ENCODE data around the gene ABCB1. TPM values are rescaled to one million over a fixed set of nuclear protein-coding genes. Genes with fewer than 3 reads are reported as not detected.

ABCB1 gene
- total and polyA plus RNA-seq, 10 of the 15 experiments (the other 5 are each of a cell fraction or from before 2014, with no cell fraction given): 0.40 to 13.9 (median 1.9) TPM

- TF ChIP-seq HSF1 (IDR thresholded peaks at IDR 0.05; ENCODE audit: low read depth, low read length) (no peak), ZSCAN29 (IDR thresholded peaks at IDR 0.05) (no peak)
Observed at GRCh38 chr7:87482115-87482514, 118.6 kb downstream of the ABCB1 start (continued).

- in situ Hi-C loops (cut with MboI): no loop called here
- Histone ChIP-seq H3K4me2 (ENCODE audit: control insufficient read depth, insufficient read depth) (no peak overlapping the region), H3K27me3 (replicated peaks in 1 of 2; ENCODE audit: control insufficient read depth in 2 of 2, insufficient read depth in 2 of 2, low read length in 1 of 2) (no peaks in the 10 kb centered on the region), H3K79me2 (ENCODE audit: control insufficient read depth, insufficient read depth, low read length) (no peaks in the 10 kb centered on the region), H3K9ac (ENCODE audit: control insufficient read depth, insufficient read depth, low read length) (no peak overlapping the region), H4K20me1 (ENCODE audit: control insufficient read depth, insufficient read depth) (no peaks in the 10 kb centered on the region), H3K4me3 (no peak overlapping the region), H3K36me3 (ENCODE audit: control insufficient read depth in 2 of 2, insufficient read depth in 2 of 2, low read length in 1 of 2) (no peaks in the 10 kb centered on the region), H3K27ac (ENCODE audit: control insufficient read depth, insufficient read depth) (no peak overlapping the region), H3K4me1 (ENCODE audit: control insufficient read depth, insufficient read depth, low read length) (peaks cover 3% of the 10 kb centered on the region), H2AFZ (ENCODE audit: control insufficient read depth, low read depth, low read length) (no peak overlapping the region), H3K9me3 (replicated peaks; ENCODE audit: control insufficient read depth, insufficient read depth, low read length) (no peaks in the 10 kb centered on the region; the same call in 2 of the 3 replicates)
- ATAC-seq (no peak), DNase-seq (ENCODE audit: low read depth, low spot score) (no peak), FAIRE-seq (no peak)
- TF ChIP-seq CBX5 (IDR thresholded peaks at IDR 0.05; ENCODE audit: low read depth) (no peak), TCF7 (IDR thresholded peaks at IDR 0.05; ENCODE audit: borderline replicate concordance) (no peak), ATF2 (IDR thresholded peaks at IDR 0.05; ENCODE audit: low read length) (no peak), SPI1 (IDR thresholded peaks at IDR 0.05; ENCODE audit: borderline replicate concordance, insufficient read depth, low read depth, low read length) (no peak), ZNF592 (IDR thresholded peaks at IDR 0.05) (no peak), CBX3 (IDR thresholded peaks at IDR 0.05; ENCODE audit: borderline replicate concordance, low read depth) (no peak), MAX (IDR thresholded peaks at IDR 0.05; ENCODE audit: low read depth, low read length) (no peak), TBL1XR1 (IDR thresholded peaks at IDR 0.05; ENCODE audit: low read depth, low read length) (no peak), CHD2 (IDR thresholded peaks at IDR 0.05; ENCODE audit: borderline replicate concordance, low read depth, low read length) (no peak), HDGF (IDR thresholded peaks at IDR 0.05) (no peak), BRCA1 (IDR thresholded peaks at IDR 0.05; ENCODE audit: low read depth, low read length) (no peak), YBX1 (IDR thresholded peaks at IDR 0.05) (no peak)
- intact Hi-C loops (cut with micrococcal nuclease; ENCODE audit: unreplicated experiment): no loop called here
- no TSS peak for BruUV-seq (replicated peaks)
- 82% methylated on average over 2 of the region's 2 CpGs for WGBS (ENCODE audit: insufficient coverage, insufficient replicate concordance, low lambda C conversion rate, missing lambda C conversion rate)
- CTCF ChIA-PET: interaction anchor here (1.5 kb wide), 1 partner anchor 40 kb away, joined by 3 read pairs; no protein-coding TSS in a partner anchor
- SMC1A ChIA-PET (ENCODE audit: uncharacterized antibody, unreplicated experiment): interaction anchor here (1.0 to 1.1 kb wide), 2 partner anchors 10 to 120 kb away, joined by 3 read pairs; partner anchors contain the start of gene ABCB1
- POLR2A ChIA-PET: no interaction called here
- RAD21 ChIA-PET (ENCODE audit: unreplicated experiment): interaction anchor here (1.4 to 1.5 kb wide), 2 partner anchors 25 to 119 kb away, joined by 3 to 4 read pairs; no protein-coding TSS in a partner anchor
Observed at GRCh38 chr7:87480386-87480785, 120.3 kb downstream of the ABCB1 start.

Data from GM12878 (cell line).